BLaER1 treated with 17β-estradiol and CSF1 and Interleukin-3, amounts not matched to agents 10 nM and 100 nM (cell line): Measurements from ENCODE around the gene STOM.
"Not testable (repeated sequence)": the region's sequence is repeated elsewhere in the genome, so short reads cannot be mapped to it uniquely, and the experiment has no call there.

ENCODE experiments used
- H3K27ac ChIP-seq, 11 experiments: shearing (Covaris generic); formaldehyde crosslinking; 2 replicates each; pipeline ENCODE4 v1.8.1; 2022
- H3K27me3 ChIP-seq, 11 experiments: shearing (Covaris generic); formaldehyde crosslinking; 2 replicates each; pipeline ENCODE4 v1.8.1; 2022
- H3K36me3 ChIP-seq, 11 experiments: shearing (Covaris generic); formaldehyde crosslinking; 2 replicates each; pipeline ENCODE4 v1.8.1; 2022
- H3K4me1 ChIP-seq, 10 experiments: shearing (Covaris generic); formaldehyde crosslinking; 2 replicates each; pipeline ENCODE4 v1.8.1; 2022
- H3K4me2 ChIP-seq, 11 experiments: shearing (Covaris generic); formaldehyde crosslinking; 2 replicates each; pipeline ENCODE4 v1.8.1; 2022
- H3K4me3 ChIP-seq, 10 experiments: shearing (Covaris generic); formaldehyde crosslinking; 2 replicates each; pipeline ENCODE4 v1.8.1; 2022
- H3K9ac ChIP-seq, 11 experiments: shearing (Covaris generic); formaldehyde crosslinking; 2 replicates each; pipeline ENCODE4 v1.8.1; 2022
- H3K9me3 ChIP-seq, 11 experiments: shearing (Covaris generic); formaldehyde crosslinking; replicated peaks in 1 of 11; 2 replicates each; pipeline ENCODE4 v1.8.1; 2022
- H4K20me1 ChIP-seq, 11 experiments: shearing (Covaris generic); formaldehyde crosslinking; 2 replicates each; pipeline ENCODE4 v1.8.1; 2022
- Cebpa-rat ChIP-seq, 11 experiments: shearing (Covaris generic); IDR thresholded peaks; 2 replicates each; pipeline ENCODE4 v1.8.1; 2022

The STOM gene

DNA sequence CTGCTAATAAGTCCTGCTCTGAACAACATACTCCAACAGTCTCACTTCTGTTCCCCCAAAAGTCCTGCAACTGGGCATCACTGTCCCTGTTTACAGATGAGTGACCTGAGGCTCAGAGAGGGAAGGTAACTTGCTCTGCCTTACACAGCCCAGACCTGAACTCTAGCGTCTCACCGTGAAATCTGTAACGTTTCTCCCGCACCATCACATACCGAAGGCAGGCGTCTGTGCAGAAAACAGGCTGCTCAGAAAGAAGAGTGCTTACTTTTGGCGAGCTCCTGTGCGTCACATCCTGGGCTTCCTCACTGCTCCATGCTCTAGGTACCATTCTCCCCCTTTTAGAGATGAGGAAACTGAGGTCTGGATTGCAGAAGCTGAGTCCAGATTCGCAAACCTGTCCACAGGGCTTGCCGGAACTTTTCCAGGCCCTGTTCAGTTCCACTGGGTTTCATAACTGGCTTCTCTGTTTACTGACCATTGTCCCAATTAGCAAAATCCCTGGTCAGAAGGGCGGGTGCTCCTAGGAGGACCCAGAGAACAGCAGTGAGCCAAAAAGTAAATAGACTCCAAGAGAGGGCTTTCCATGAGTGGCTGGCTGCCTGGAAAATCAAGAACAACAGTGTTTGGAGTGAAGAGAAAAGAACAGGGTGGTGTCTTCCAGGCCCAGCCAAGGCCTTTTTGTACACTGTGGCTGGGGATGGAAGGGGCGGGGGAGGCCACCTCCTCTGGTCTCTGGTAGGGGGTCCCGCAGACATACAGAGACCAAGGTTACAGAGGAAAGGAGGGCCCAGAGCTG is 75.0 kb downstream of the STOM start:
- Histone ChIP-seq H3K27me3 (peaks cover 0 to 4% (median 0%) of the 10 kb centered on the region in 11 experiments; a peak in 3 of 22 replicates), H3K36me3 (peaks cover 0 to 47% (median 0%) of the 10 kb centered on the region in 11 experiments; a peak in 6 of 22 replicates), H3K4me1 (peaks cover 49 to 83% (median 62%) of the 10 kb centered on the region in 10 experiments), H3K27ac (no peak overlapping the region), H4K20me1 (peaks cover 0 to 85% (median 0%) of the 10 kb centered on the region in 11 experiments; a peak in 6 of 22 replicates), H3K9ac (peak overlapping the region in 1 of 11 experiments; percentile 20; a peak in 1 of 22 replicates), H3K4me3 (no peak overlapping the region), H3K9me3 (no peaks in the 10 kb centered on the region), H3K4me2 (no peak overlapping the region; a peak in 1 of 22 replicates)
- TF ChIP-seq Cebpa-rat (IDR thresholded peaks at IDR 0.05) = no peak

DNA sequence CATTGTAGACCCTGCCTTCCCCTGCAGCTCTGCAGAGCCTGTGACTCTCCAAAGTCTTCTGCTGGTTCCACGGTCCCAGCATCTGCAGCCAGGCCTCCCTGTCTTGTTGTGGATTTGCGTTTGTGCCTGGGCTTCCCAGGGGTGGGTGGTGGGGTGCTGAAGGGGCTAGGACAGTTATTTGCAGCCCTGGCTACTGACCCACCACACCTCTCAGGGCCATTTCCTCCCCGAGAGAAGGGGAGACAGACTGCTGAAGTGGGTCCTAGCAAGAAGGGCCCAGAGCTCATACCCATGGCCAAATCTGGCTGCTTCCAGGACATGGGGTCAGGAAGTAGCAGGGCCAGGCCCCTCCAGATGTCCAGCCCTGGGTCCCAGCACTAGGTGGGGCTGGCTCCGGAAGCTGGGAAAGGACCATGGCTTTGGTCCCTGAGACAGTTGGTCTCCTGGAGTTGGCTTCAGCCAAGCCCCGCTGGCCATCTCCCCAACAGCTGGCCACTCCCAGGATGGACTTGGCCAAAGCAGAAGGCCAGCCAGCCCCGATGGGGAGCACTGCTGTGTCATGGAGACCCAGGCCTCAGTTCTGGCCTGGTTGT is 75.8 kb downstream of the STOM start:
- H3K4me2 ChIP-seq = peak overlapping the region; percentile 10 to 63 (median 36); a peak in 19 of 22 replicates
- H3K36me3 ChIP-seq = peaks cover 0 to 47% (median 0%) of the 10 kb centered on the region in 11 experiments; a peak in 6 of 22 replicates
- no peaks in the 10 kb centered on the region; a peak in 1 of 22 replicates for H3K27me3 ChIP-seq

DNA sequence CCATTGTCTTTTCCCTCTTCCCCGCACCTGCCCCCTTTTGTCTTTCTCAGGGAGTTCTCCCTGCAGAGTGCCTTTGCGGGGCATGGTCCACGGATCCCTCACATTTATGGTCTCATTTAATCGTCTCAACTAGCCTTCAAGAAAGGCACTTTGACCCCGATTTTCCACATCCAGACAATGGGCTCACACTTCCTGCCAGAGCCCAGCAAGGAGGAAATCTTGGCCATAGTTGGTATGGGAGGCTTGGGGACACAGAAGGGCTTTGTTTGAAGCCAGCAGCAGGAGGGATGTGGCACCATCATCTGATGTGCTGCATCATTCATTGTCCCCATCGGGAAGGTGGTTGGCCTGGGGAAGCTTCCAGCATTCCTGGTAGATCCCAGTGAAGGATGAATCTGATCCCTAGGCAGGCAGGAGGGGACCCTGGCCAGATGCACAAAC is 77.2 kb downstream of the STOM start:
- Histone ChIP-seq H3K4me2 (peak overlapping the region in 8 of 11 experiments; percentile 13 to 63 (median 51); a peak in 14 of 22 replicates), H3K36me3 (peaks cover 0 to 56% (median 0%) of the 10 kb centered on the region in 11 experiments; a peak in 6 of 22 replicates), H3K4me3 (no peak overlapping the region), H4K20me1 (peaks cover 0 to 78% (median 0%) of the 10 kb centered on the region in 11 experiments; a peak in 6 of 22 replicates), H3K9me3 (no peaks in the 10 kb centered on the region), H3K27ac (no peak overlapping the region), H3K9ac (no peak overlapping the region), H3K4me1 (peaks cover 52 to 84% (median 63%) of the 10 kb centered on the region in 10 experiments), H3K27me3 (no peaks in the 10 kb centered on the region)
- no peak for TF ChIP-seq Cebpa-rat (IDR thresholded peaks at IDR 0.05)

More for the DNA sequence above, 75.8 kb downstream of the STOM start:
- Histone ChIP-seq H3K4me3 (no peak overlapping the region), H3K9me3 (no peaks in the 10 kb centered on the region), H3K27ac (no peak overlapping the region), H3K4me1 (peaks cover 52 to 84% (median 63%) of the 10 kb centered on the region in 10 experiments), H3K9ac (no peak overlapping the region), H4K20me1 (peaks cover 0 to 87% (median 0%) of the 10 kb centered on the region in 11 experiments; a peak in 6 of 22 replicates)
- no peak for TF ChIP-seq Cebpa-rat (IDR thresholded peaks at IDR 0.05)

DNA sequence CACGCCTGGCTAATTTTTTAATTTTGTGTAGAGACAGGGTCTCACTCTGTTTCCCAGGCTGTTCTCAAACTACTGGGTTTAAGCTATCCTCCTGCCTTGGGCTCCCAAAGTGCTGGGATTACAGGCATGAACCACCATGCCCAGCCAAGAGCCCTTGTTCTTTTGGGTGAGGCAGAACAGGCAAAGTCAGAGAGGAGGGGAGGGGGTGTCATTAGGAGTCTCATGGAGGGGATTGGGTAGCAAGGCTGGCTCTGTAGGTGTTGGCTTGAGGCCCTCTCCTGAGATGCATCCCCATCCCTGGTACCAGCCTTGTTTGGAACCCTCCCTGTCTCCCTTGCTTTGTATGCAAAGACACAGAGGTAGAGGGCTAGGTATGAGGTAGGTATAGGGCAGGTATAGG is 78.0 kb downstream of the STOM start:
- Histone ChIP-seq H3K4me3 (no peak overlapping the region), H3K9ac (no peak overlapping the region), H3K36me3 (peaks cover 0 to 58% (median 0%) of the 10 kb centered on the region in 11 experiments; a peak in 6 of 22 replicates), H3K9me3 (no peaks in the 10 kb centered on the region), H3K27ac (no peak overlapping the region), H4K20me1 (peaks cover 0 to 71% (median 0%) of the 10 kb centered on the region in 11 experiments; a peak in 6 of 22 replicates), H3K4me1 (peaks cover 58 to 84% (median 63%) of the 10 kb centered on the region in 10 experiments), H3K4me2 (peak overlapping the region in 5 of 11 experiments; percentile 8 to 63 (median 20); a peak in 5 of 22 replicates), H3K27me3 (no peaks in the 10 kb centered on the region)
- TF ChIP-seq Cebpa-rat (IDR thresholded peaks at IDR 0.05) = no peak

DNA sequence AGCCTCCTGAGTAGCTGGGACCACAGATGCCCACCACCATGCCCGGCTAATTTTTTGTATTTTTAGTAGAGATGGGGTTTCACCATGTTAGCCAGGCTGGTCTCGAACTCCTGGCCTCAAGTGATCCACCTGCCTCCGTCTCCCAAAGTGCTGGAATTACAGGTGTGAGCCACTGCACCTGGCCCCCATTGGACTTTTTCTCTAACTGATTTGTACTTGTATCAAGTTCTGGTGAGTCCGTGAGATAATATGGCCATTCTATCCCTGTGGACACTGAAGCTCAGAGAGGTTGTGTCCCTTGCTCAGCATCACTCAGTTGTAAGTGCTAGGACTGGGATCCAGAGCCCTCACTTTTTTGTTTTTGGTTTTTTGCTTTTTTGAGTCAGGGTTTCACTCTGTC is 78.5 kb downstream of the STOM start:
- Histone ChIP-seq H3K36me3 (peaks cover 0 to 58% (median 0%) of the 10 kb centered on the region in 11 experiments; a peak in 6 of 22 replicates), H4K20me1 (peaks cover 0 to 66% (median 0%) of the 10 kb centered on the region in 11 experiments; a peak in 6 of 22 replicates), H3K4me2 (peak overlapping the region in 4 of 11 experiments; percentile 8 to 21 (median 14); a peak in 1 of 22 replicates), H3K4me1 (peaks cover 58 to 84% (median 64%) of the 10 kb centered on the region in 10 experiments)
- not testable (repeated sequence) for H3K27ac ChIP-seq, H3K4me3 ChIP-seq, H3K9me3 ChIP-seq, H3K9ac ChIP-seq, H3K27me3 ChIP-seq

DNA sequence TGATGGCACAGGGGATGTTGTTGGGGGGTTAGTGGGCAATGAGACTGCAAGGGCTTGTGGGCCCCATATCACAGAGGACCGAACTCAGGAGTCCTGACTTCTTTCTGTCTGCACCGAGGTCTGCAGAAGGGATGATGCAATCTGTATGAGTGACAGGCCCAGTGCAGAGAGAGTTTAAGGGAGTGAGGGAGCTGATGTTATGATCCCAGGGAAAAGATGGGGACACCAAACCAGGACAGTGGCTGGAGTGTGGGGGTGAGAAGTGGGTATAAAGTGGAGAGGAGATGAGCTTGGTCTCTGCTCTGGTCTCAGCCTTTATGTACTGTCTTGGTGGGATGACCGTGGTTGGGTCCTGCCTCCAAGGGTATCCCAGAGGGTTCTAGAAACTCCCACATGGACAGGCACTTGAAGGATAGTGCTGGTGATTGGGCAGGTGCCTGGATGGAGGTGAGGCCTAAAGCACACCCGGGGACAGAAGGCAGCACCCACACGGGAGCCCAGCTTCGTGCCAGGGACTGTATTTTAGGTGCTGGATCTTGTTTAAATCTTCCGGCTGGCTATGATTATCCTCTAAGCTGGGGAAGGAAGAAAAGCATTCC is 80.2 kb downstream of the STOM start:
- Histone ChIP-seq H3K4me2 (peak overlapping the region; percentile 86 to 99 (median 95)), H3K27ac (peak overlapping the region in 7 of 11 experiments; percentile 54 to 89 (median 62); a peak in 10 of 22 replicates)
- peak in 3 of 11 experiments; percentile 41 to 78 (median 53); a peak in 4 of 22 replicates for TF ChIP-seq Cebpa-rat (IDR thresholded peaks at IDR 0.05)

DNA sequence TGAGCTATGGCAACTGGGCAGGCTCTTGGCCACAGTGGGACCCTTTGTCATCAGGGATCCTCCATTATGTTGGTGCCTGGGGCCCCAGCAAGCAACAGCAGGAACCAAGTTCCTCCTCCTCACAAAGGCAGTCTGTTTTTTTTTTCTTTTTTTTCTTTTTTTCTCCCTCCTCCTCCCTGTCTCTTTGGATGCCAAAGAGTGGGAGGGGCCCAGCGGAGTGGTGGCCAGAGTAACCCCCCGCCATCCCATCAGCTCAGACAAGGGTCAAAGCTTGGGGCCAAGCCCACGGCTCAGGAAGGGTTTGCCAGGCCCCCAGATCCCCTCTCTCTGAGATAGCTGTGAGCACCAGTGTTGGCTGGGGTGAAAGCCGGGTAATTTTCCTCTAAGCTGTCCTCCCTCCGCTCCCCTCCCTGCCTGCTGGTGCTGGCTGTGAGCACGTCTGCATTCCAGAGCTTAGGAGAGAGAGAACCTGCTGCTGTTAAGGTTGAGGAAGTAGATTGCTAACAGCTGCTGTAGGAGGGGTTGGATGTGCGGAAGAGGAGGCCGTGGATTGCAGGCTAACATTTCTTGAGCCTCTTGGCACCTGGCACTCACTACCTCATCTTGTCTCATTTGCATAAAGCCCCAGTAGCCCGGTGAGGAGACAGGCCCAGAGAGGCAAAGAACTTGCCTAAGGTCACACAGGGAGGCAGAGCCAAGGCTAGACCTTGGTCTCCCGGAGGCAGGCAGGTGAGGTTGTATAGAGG is 80.9 kb downstream of the STOM start:
- H3K36me3 ChIP-seq = peaks cover 0 to 46% (median 0%) of the 10 kb centered on the region in 11 experiments; a peak in 6 of 22 replicates
- peaks cover 0 to 43% (median 0%) of the 10 kb centered on the region in 11 experiments; a peak in 6 of 22 replicates for H4K20me1 ChIP-seq
- H3K9me3 ChIP-seq = no peaks in the 10 kb centered on the region
- H3K27me3 ChIP-seq = no peaks in the 10 kb centered on the region
- H3K4me3 ChIP-seq = peak overlapping the region in 2 of 10 experiments; percentile 4 to 21; a peak in 3 of 20 replicates
- H3K9ac ChIP-seq = peak overlapping the region; percentile 29 to 56 (median 46); a peak in 18 of 22 replicates
- H3K4me1 ChIP-seq = peaks cover 76 to 88% (median 84%) of the 10 kb centered on the region in 10 experiments
- peak overlapping the region; percentile 52 to 89 (median 65); a peak in 21 of 22 replicates for H3K27ac ChIP-seq
- TF ChIP-seq Cebpa-rat (IDR thresholded peaks at IDR 0.05) = no peak
- peak overlapping the region; percentile 86 to 99 (median 95) for H3K4me2 ChIP-seq

More for the DNA sequence above, 80.2 kb downstream of the STOM start:
- Histone ChIP-seq H3K4me3 (peak overlapping the region in 1 of 10 experiments; percentile 21; a peak in 1 of 20 replicates), H3K36me3 (peaks cover 0 to 46% (median 0%) of the 10 kb centered on the region in 11 experiments; a peak in 6 of 22 replicates), H4K20me1 (peaks cover 0 to 50% (median 0%) of the 10 kb centered on the region in 11 experiments; a peak in 6 of 22 replicates), H3K27me3 (no peaks in the 10 kb centered on the region), H3K9ac (peak overlapping the region in 3 of 11 experiments; percentile 29 to 52 (median 50); a peak in 4 of 22 replicates), H3K9me3 (no peaks in the 10 kb centered on the region), H3K4me1 (peaks cover 75 to 85% (median 80%) of the 10 kb centered on the region in 10 experiments)
